Stimulated activated CD8-positive, alpha-beta memory T cell treated with anti-CD3 and anti-CD28 coated beads, Interleukin-15, amount 100 ng/mL, for 24 hours (primary cell): ENCODE data around the gene SLC12A7.

Experiments used
- DNase-seq: peaks from one replicate; pipeline ENCODE4 v3.0.0-alpha.2; 2020; ENCODE audit warnings: low read depth

SLC12A7 gene

GRCh38 chr5:1018596-1018995, 93.3 kb downstream of the SLC12A7 start:
- no peak for DNase-seq

- no peak for DNase-seq
Observed at GRCh38 chr5:1017691-1018455, 94.0 kb downstream of the SLC12A7 start.

- no peak for DNase-seq
Observed at GRCh38 chr5:1017056-1017455, 94.8 kb downstream of the SLC12A7 start.

GRCh38 chr5:1016476-1016875, 95.4 kb downstream of the SLC12A7 start:
- DNase-seq, result no peak

- DNase-seq, result no peak
Observed at GRCh38 chr5:1016036-1016435, 95.8 kb downstream of the SLC12A7 start.

- no peak for DNase-seq
Observed at GRCh38 chr5:1015507-1015906, 96.4 kb downstream of the SLC12A7 start.

GRCh38 chr5:1014781-1015221, 97.1 kb downstream of the SLC12A7 start:
- DNase-seq, result no peak

GRCh38 chr5:1014346-1014745, 97.5 kb downstream of the SLC12A7 start:
- DNase-seq, result no peak

- no peak for DNase-seq
Observed at GRCh38 chr5:1013948-1014301, 97.9 kb downstream of the SLC12A7 start.

- no peak for DNase-seq
Observed at GRCh38 chr5:1013238-1013947, 98.5 kb downstream of the SLC12A7 start.

GRCh38 chr5:1012900-1013237, 99.0 kb downstream of the SLC12A7 start:
- no peak for DNase-seq

- no peak for DNase-seq
Observed at GRCh38 chr5:1012313-1012841, 99.5 kb downstream of the SLC12A7 start.

GRCh38 chr5:1011741-1012312, 100.0 kb downstream of the SLC12A7 start:
- DNase-seq, result no peak

- no peak for DNase-seq
Observed at GRCh38 chr5:1011226-1011631, 100.6 kb downstream of the SLC12A7 start.

GRCh38 chr5:1010641-1011046, 101.2 kb downstream of the SLC12A7 start:
- no peak for DNase-seq

GRCh38 chr5:1010181-1010510, 101.7 kb downstream of the SLC12A7 start:
- DNase-seq, result no peak

- DNase-seq, result no peak
Observed at GRCh38 chr5:1009359-1010180, 102.3 kb downstream of the SLC12A7 start.

GRCh38 chr5:1008451-1009358, 103.2 kb downstream of the SLC12A7 start, which contains the start of gene NKD2:
NKD2 (plus strand) TSS chr5:1008802; CDS start chr5:1009058, 256 bp downstream.
- peak; percentile 30 for DNase-seq

GRCh38 chr5:1007681-1008450, 104.0 kb downstream of the SLC12A7 start:
- no peak for DNase-seq

GRCh38 chr5:1007221-1007680, 104.6 kb downstream of the SLC12A7 start:
- no peak for DNase-seq
